ENCODE data around the gene NAA30.

The NAA30 gene

DNA sequence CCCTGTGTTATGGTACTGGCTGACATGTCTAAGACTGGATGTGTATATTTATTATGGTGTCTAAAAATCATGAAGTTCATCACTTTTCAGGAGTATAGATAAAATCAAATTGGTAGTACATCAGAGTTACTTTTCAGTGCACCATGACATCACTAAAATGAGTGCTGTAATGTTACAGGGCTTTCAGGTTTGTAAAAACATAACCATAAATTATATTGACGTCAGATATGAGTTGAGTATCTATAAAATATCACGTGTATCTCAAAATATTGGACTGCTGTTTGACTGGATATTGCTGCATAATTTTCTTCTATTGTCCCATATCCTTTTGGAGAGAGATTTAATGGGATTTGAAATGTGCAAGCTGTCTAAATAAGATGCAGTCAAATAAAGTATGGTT lies 22.0 kb downstream of the NAA30 start:
- no peak for TF ChIP-seq ZFX (IDR thresholded peaks at IDR 0.05)
- TF ChIP-seq, protein P1, sequence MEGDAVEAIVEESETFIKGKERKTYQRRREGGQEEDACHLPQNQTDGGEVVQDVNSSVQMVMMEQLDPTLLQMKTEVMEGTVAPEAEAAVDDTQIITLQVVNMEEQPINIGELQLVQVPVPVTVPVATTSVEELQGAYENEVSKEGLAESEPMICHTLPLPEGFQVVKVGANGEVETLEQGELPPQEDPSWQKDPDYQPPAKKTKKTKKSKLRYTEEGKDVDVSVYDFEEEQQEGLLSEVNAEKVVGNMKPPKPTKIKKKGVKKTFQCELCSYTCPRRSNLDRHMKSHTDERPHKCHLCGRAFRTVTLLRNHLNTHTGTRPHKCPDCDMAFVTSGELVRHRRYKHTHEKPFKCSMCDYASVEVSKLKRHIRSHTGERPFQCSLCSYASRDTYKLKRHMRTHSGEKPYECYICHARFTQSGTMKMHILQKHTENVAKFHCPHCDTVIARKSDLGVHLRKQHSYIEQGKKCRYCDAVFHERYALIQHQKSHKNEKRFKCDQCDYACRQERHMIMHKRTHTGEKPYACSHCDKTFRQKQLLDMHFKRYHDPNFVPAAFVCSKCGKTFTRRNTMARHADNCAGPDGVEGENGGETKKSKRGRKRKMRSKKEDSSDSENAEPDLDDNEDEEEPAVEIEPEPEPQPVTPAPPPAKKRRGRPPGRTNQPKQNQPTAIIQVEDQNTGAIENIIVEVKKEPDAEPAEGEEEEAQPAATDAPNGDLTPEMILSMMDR (conservative IDR thresholded peaks at IDR 0.05): no peak
- no peak overlapping the region for H3K27ac ChIP-seq

DNA sequence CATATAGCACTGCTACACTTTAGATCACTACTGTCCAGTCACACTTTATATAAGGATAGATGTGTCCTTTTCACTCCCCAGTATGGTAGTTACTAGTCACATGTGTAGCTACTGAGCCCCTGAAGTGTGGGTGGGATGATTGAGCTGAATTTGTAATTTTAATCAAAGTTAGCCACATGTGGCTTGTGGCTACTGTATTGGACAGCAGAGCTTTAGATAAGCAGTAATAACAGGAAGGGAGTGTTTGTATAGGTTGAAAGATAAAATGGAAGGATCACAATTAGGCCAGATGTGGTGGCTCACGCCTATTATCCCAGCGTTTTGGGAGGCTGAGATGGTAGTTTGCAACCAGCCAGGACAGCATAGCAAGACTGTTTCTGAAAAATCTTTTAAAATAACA lies 23.5 kb downstream of the NAA30 start:
- TF ChIP-seq, protein P1 (conservative IDR thresholded peaks at IDR 0.05): no peak
- no peak for TF ChIP-seq ZFX (IDR thresholded peaks at IDR 0.05)
- no peak overlapping the region for H3K27ac ChIP-seq

DNA sequence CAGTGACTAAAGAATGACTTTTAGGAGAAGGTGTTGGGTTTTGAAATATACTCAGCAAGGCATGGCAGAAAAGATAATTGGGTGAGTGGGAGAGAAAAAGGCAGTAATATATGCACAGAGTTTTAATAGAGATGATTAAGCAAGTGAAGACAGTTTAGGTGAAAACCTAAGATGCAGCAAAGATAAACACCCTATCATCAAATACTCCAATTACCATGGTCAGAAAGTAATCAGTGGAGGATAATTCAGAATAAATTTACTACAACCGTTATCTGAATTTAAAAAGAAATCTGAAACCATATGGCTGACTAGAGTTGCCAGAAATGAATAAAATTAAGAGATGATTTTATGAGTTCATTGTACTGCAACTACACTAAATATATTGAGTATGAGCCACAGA lies 26.8 kb downstream of the NAA30 start:
- TF ChIP-seq, protein P1 (conservative IDR thresholded peaks at IDR 0.05): no peak
- no peak for TF ChIP-seq ZFX (IDR thresholded peaks at IDR 0.05)
- no peak overlapping the region for H3K27ac ChIP-seq

DNA sequence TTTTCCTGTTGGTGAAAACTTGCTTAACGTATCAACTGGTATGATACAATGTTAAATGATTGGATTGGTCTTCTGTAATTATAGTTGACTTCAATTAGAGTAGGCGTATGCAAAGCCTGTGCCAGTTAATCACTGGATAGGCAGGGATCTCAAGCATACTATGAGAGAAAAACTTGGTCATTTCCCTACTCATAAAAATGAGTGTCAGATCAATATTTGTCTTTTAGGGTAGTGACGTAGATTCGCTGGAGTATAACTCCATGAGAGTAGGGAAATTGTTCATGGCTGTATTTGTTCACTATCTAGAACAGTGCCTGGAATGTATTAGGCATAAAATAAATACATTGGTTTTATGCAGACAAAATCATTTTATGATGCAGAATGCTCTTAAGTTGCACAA lies 28.6 kb downstream of the NAA30 start:
- TF ChIP-seq ZFX (IDR thresholded peaks at IDR 0.05): no peak
- TF ChIP-seq, protein P1 (conservative IDR thresholded peaks at IDR 0.05): no peak
- H3K27ac ChIP-seq: no peak overlapping the region

DNA sequence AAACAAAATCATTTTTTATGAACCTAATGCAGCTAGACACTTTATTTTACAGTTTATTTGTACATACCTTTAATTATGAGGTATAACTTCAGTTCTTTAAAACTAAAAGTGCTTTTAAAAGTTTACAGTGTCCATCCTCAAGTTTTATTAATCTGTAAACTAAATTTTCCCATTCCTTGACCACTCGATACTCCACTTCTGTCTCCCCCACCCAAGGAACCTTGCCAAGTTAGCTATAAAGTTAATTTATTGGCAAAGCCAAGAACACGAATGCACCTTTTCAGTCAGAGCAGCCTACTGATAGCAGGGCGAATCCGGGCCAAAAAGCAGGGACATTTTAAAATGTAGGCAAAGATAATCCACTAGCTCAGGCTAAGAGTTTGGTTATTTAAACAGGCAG lies 29.6 kb downstream of the NAA30 start:
- no peak overlapping the region for H3K27ac ChIP-seq
- TF ChIP-seq, protein P1 (conservative IDR thresholded peaks at IDR 0.05): no peak
- TF ChIP-seq ZFX (IDR thresholded peaks at IDR 0.05): no peak

DNA sequence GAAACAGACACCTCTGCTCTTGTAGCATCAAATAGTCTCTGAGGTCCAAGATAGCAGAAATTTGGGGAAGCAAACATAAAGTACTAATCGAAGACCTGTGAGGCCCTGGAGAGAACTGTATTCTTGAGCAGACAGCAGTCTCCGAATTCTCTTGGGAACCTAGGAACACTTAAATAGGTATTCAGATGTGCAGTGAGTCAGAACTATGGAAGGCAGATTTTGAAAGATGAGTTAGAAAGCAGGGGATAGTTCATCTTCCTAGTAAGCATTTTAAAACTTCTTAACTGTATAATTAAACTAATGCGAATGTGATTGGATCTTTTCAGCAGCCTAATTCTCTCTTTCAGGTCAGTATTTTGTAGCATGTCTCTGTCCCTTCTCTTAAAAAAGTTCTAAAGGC lies 30.6 kb downstream of the NAA30 start:
- no peak for TF ChIP-seq ZFX (IDR thresholded peaks at IDR 0.05)
- TF ChIP-seq, protein P1 (conservative IDR thresholded peaks at IDR 0.05): no peak

DNA sequence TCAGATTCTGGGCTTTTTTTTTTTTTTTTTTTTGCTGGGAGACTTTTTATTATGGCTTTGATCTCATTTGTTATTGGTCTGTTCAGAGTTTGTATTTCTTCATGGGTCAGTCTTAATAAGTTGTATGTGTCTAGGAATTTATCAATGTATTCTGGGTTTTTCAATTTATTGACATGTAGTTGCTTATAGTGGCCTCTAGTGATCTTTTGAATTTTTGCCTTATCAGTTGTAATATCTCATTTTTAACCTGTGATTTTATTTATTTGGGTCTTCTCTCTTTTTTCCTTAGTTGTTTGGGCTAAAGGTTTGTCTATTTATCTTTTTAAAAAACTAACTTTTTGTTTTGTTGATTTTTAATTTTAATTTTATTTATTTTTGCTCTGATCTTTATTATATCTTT lies 45.5 kb downstream of the NAA30 start:
- no peak for TF ChIP-seq ZFX (IDR thresholded peaks at IDR 0.05)
- TF ChIP-seq, protein P1 (conservative IDR thresholded peaks at IDR 0.05): peak; percentile 17; the same call in 1 of the 2 replicates
- no peak overlapping the region for H3K27ac ChIP-seq

More for the DNA sequence above, 30.6 kb downstream of the NAA30 start:
- H3K27ac ChIP-seq: no peak overlapping the region

Measured in C4-2B (cell line).